Stomach (tissue), 4 donors: ENCODE measurements around the gene TIMELESS.

Source experiments
- EP300 ChIP-seq: sonication (generic); formaldehyde crosslinking; IDR thresholded peaks from one replicate; pipeline ENCODE4 v1.6.1; 2017; ENCODE audit warnings: antibody characterized with exemption
- TF ChIP-seq, protein P1 (sequence below), 7 experiments: fragments of 450-650 bp in 4 of 7; fragments of 200-600 bp in 3 of 7; sonication (generic) in 3 of 7; IDR thresholded peaks; one replicate each; pipeline ENCODE4 v1.5.1; 2016 to 2019; ENCODE audit warnings: antibody characterized with exemption in 7 of 7, control low read depth in 2 of 7, mild to moderate bottlenecking in 1 of 7

DNA sequence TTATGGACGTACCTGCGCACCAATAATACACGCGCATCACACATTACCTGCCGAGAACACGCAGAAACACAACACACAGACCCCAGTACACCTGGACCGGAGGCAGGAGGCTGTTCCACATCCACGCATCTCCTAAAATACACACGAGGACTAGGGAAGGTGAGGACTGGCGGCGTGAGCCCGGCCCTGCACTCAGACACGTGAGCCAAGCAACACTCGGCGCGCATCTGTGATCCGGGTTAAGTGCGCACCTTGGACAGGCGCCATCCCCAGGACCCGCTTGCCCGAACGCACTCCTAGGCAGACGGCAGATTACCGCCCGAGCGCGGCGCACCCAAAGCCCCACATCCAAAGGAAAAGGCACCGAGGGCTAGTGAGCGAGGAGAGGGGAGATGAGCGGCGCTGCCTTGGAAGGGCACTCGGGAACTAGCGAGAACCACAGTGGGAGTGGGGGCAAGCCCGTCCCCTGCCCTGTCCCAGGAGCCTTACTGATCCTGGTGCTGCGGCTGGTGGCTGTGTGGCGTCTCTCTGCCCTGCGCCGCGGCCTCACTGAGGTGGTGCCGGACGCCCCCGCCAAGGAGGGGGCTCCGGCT is 38.3 kb upstream of the TIMELESS start:
- TF ChIP-seq, protein P1, sequence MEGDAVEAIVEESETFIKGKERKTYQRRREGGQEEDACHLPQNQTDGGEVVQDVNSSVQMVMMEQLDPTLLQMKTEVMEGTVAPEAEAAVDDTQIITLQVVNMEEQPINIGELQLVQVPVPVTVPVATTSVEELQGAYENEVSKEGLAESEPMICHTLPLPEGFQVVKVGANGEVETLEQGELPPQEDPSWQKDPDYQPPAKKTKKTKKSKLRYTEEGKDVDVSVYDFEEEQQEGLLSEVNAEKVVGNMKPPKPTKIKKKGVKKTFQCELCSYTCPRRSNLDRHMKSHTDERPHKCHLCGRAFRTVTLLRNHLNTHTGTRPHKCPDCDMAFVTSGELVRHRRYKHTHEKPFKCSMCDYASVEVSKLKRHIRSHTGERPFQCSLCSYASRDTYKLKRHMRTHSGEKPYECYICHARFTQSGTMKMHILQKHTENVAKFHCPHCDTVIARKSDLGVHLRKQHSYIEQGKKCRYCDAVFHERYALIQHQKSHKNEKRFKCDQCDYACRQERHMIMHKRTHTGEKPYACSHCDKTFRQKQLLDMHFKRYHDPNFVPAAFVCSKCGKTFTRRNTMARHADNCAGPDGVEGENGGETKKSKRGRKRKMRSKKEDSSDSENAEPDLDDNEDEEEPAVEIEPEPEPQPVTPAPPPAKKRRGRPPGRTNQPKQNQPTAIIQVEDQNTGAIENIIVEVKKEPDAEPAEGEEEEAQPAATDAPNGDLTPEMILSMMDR (IDR thresholded peaks at IDR 0.05) = no peak
- no peak for TF ChIP-seq EP300
